ENCODE data around the gene EP400. TPM values are rescaled to one million over a fixed set of nuclear protein-coding genes. Genes with fewer than 3 reads are reported as not detected.

The EP400 gene
- total and polyA plus RNA-seq, 2 of the 8 experiments (the other 6 are each of a cell fraction or from before 2014, with no cell fraction given): 13.1 to 69.7 TPM

DNA sequence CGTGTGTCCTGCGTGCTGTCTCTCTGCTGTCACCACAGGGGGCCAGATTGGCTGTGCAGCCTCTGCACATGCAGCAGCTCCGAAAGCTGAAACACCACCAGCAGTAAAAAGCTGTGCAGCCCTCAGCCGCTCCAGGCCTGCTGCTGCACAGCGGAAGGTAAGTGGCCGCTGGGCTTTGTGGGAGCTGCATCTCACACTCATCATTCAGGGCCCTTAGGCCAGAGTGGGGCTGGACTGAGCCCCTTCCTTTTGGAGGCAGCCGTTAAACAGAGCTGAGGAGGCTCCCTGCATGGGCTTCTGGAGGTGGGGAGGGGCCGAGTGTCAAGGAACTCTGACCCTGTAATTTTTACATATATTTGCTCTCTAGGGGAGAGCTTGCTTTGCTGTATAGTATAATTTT is 177.3 kb downstream of the EP400 start (continued):
- no peak for TF ChIP-seq SAP30 (IDR thresholded peaks at IDR 0.05; ENCODE audit: insufficient read depth, insufficient replicate concordance, low read length)
- TF ChIP-seq, protein P1, sequence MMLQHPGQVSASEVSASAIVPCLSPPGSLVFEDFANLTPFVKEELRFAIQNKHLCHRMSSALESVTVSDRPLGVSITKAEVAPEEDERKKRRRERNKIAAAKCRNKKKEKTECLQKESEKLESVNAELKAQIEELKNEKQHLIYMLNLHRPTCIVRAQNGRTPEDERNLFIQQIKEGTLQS (IDR thresholded peaks at IDR 0.05; ENCODE audit: insufficient read depth, low read depth, low read length): no peak
- no peak for TF ChIP-seq CBX8 (IDR thresholded peaks at IDR 0.05; ENCODE audit: borderline replicate concordance, low read depth, low read length)
- no peak for TF ChIP-seq TBP (IDR thresholded peaks at IDR 0.05; ENCODE audit: low read depth, low read length)
- no peak for TF ChIP-seq E2F6 (IDR thresholded peaks at IDR 0.05)
- no peak for TF ChIP-seq CHD2 (IDR thresholded peaks at IDR 0.05; ENCODE audit: low read length)

Measured in H1 (cell line).